ENCODE data around the gene ZC3H13.

- TF ChIP-seq CTCF (IDR thresholded peaks at IDR 0.05): no peak
- TF ChIP-seq EP300 (IDR thresholded peaks at IDR 0.05): no peak
These were observed 112.5 kb downstream of the ZC3H13 start for GRCh38 chr13:45940061-45940460.
